D341Med (cell line): ENCODE results near the gene CXorf65.

ENCODE experiments used
- DNase-seq: peaks from one replicate; pipeline ENCODE4 v3.0.0; 2012; ENCODE audit warnings: low spot score

CXorf65 gene

DNA sequence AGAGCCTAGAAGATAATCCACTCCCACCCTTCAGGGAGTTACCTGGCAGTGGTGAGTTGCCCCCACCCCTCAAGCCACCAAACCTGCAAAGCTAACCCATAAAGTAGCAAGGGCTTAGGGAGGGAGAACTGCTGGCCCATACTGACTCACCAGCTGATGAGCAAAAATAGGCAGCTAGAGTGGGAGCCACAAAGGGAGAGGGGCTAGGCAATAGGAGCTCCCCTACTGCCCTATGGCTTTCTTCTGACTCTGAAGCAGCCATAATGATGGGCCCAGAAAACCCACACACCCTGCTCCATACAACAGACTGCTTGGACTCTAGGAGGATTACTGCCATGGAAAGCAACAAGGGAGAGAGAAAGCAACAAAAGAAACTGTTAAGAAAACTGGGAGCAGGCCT, 46.4 kb downstream of the CXorf65 start:
- no peak for DNase-seq

- no peak for DNase-seq
These were observed 48.6 kb downstream of the CXorf65 start for GRCh38 chrX:71057848-71058530.

DNA sequence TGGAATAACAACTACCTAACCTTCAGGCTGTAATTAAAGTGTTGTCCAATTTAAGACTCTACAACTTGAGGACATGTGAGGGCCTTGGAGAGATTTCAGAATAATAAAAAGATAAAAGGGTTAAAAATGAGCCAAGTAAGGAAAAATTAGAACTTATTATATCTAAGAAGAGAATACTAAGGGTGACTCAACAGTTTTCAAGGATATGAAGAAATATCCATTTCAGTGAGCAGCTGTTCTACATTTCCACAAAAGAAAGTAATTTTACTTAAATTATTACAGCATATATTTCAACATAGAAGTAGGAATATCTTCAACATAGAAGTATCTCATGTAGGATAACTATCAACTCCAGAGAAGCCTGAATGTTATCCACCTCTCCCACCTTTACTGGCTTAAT, 49.7 kb downstream of the CXorf65 start:
- DNase-seq: no peak
